HG03045 (cell line): ENCODE results near the gene GHRHR.

Source experiments
- ATAC-seq: cut with Tn5 transposase; IDR thresholded peaks from one replicate; pipeline ENCODE4 v1.9.1; 2021; ENCODE audit warnings: mild to moderate bottlenecking, moderate library complexity; ENCODE audit not compliant: unreplicated experiment

The GHRHR gene

DNA sequence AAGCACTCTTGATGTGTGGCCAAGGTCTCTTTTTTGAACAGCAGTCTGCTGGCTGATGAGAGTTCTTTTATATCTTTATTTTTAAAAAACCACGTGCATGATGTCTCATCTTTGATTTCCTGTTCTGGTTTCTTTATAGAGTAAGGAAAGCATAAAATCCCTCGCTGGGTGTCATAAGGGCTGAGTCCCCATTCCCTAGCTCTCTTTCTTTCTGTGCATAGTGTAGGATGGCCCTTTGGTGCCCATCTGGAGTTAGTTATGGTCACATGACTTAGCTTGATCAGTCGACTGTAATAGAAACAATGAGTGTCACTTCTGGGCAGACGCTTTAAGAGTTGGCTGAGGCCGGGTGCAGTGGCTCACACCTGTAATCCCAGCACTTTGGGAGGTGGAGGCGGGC lies 38.5 kb downstream of the GHRHR start:
- no peak for ATAC-seq

DNA sequence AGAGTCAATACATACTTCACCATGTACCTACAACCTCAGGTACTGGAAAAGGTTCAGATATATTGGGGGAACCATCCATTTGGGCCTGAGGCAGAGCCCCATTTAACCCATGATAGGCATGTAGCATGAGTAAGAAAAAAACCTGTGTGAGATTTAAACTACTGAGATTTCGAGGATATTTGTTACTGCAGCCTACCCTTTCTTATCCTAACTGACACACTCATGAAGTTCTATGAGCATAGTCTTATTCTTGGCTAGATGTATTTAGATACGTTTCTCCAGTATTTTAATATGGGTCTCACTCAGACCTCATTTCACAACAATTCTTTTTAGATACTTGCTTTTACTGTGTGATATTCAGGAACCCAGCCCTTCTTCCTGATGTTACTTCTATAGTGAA lies 39.3 kb downstream of the GHRHR start:
- no peak for ATAC-seq

DNA sequence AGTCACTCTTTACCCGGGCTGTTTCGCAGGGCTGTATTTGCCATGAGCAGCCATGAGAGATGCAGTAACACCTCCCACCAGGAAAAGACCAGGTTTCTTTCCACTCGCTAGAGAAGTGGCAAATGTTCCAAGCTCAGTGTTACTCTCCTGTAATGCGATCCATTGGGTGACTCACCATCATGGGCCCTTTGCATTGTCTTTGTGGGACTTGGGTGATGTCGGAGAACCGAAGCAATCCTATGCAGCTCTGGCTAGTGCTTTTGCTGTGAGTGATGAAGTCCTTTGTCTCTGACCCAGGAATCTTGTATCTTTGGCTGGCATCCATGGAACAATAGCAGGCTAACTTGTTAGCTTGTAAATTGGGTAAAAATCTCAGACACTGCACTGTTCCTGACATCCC lies 40.0 kb downstream of the GHRHR start:
- no peak for ATAC-seq

DNA sequence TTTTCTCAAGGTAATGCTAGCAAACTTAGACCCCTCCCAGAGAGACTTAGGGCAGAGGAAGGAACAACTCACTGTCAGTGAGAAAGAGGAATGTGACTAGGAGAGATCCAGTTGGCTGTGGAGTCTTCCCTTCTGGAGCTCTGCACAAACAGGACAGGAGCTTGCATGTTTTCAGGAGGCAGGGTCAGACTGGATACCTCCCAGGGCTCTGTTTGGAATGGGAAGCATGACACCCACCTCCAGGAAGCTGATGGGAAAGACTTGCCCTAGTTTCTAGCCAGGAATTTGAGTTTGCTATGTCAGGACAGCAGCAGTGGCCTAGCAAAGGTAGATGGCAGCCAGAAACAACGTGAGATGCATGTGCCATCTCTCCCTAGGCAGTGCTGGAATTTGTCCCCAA lies 40.6 kb downstream of the GHRHR start:
- no peak for ATAC-seq

DNA sequence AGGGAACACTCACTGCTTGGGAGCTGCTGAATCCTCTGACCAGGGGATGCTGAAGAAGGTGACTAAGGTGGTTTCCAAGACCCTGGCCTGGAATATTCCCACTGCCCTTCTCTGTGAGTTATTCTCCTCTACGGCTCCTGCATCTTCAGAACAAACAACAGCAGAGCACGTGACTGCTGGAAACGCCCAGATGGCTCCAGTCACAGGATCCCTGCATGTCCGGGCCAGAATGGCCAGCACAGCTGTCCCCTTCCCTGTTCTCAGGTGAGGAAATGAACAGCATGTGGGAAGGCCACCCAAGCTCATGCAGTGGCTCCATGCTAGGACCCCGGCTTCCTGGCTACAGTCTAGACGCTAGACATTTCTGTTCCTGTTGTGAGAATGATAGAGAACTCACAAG lies 43.1 kb downstream of the GHRHR start:
- ATAC-seq, result no peak

DNA sequence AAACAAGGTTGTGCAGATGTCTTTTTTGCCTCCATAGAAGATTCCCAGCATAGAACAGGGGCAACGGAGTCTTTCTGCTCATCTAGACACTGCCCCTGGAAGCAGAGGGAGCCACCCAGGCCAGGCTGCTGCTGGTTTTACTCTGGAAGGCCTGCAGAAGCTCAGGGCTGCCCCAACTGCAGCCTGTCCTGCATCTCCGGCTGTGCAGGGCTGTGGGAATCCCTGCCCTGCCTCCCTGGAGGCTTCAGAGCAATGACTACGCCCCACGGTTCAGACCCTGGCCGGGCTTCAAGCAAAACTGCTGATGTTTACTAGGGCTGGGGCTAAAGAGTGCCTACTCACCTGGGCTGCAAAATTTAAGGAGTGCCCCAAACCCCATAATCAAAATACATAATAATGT lies 43.9 kb downstream of the GHRHR start:
- no peak for ATAC-seq

DNA sequence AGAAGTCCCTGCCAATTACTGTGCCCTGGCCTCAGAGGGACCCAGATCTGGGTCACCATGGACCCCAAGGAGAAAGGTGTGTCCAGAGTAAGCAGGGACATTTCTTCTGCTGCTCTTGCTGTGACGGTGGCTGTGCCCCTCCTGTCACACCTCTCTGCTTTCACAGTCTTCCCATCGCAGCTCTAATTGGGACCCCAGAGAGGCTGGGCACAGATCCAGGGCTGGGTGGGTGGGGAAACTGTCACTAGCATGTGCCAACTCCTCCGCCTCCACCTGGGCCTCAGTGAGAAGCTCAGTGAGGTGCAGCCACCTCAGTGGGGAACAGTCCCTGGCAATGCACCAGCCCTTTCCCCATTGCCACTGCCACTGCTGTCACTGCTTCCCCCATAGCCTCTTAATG lies 51.1 kb downstream of the GHRHR start:
- ATAC-seq, result no peak

DNA sequence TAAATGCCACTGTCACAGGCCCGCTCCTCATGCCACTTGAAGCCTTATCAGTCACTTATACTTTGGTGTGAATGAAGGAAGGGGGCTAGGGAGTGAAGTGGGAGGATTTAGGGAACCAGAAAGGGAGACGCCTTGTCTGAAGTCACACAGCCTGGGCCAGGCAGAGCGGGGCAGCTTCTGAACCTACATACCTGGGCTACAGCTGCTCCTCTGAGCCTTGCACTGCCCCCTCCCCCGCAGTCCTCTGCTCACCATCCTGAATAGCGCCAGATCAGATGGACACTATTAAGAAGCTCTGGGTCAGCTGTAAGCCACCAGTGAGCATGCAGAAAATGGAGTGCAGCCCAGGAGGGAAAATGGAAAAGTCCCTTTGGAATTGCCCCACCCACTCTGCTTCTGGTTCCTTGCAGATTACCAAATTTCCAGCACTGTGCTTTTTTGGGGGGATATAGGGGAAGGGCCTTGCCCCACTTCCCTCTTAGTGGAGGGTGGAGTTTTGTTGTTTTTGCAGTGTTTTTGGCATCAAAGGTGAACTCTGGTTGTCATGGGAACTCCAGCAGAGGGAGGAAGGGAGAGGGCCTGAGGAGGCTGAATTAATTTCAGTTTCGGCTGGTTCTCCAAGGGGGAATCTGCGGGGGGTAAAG lies 53.4 kb downstream of the GHRHR start:
- no peak for ATAC-seq

DNA sequence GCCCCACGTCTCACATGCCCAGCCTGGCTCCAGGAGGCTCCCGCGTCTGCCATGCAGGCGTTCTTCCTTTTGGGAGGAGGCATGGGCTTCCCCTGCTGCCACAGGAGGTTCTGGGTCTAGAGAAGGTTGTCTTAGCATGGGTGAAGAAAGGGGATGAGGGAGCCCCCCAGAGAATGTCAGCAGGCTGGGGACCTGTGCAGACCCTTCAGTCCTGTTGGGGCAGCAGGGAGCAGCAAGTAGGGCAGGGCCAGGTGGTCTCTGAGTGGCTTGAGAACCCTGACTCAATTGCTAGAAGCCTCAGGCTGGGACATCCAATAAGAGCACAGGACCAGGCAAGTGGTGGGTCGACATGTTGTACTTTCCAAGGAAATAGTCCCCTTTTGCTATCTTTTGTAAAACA lies 54.0 kb downstream of the GHRHR start:
- ATAC-seq, result no peak

DNA sequence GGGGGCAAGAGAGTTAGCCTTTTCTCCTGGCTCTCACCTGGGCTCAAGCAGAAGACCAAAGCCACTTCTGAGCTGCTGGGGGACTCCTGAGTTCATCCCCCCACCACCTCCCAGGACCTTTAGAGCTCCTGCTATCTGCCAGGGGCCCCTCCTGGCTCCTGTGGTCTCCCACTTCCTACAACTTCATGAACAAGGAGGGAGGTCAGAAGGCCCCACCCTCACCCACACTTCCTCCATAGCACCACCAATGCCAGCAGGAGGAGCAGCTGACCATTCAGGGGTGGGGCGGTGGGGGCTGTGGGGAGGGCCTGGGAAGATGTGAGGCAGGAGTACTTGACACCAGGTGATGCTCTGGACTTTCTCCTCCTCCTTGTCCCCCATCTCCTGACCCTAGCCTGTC lies 55.8 kb downstream of the GHRHR start:
- ATAC-seq, result no peak

DNA sequence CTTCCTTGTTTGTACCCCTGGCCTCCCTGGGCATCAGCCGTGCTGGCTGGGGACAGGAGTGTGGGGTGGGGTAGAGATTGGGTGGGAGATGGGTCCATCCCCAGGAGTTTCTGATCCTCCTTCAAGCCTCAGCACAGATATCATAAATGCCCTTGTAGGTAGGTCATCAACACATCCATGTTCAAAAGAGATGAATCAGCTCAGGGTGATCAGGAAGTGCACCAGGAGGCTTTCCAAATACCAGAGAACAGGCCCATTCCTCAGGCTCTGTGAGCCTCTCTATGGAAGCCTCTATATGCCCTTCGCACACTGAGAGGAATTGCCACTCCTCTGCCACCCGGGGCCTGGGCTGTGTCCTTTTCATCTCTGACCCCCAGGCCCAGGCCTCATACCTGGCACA lies 56.4 kb downstream of the GHRHR start:
- no peak for ATAC-seq

DNA sequence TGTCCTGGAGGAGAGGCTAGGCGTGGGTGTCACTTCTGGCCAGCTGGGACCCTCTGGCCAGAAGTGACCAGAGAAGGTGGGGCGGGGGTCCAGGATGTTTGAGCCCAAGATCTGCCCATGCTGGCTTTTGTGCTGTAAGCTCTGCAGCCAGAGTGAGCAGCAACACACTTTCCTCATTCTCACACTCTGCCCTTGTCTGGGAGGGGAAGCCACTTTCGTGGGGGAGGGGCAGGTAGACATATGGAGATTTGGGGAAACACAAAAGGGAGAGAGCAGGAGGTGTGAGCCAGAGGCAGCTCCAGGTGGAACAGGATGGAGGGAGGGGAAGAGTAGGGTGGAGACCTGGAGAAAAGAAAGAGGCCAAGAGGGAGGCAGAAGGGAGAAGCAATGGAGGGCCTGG lies 56.9 kb downstream of the GHRHR start:
- ATAC-seq, result no peak

DNA sequence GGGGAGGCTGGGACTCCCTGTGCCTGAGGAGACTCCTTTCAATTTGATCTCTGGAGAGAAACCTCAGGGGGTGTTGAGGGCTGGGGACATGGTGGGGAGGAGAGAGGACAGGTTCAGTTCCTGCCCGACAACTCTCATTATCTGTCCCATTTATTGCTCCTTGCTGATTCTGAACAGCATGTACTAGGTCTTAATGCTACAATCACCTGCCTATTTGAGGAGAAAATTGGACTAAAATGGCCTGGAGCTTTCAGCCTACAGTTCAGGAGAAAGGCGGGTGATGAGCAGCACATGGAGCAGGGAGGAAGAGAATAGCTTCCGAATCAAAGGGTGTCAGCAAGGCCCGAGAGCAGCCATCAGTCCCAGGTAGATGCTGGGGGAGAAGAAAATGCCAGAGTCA lies 58.4 kb downstream of the GHRHR start:
- ATAC-seq, result no peak

DNA sequence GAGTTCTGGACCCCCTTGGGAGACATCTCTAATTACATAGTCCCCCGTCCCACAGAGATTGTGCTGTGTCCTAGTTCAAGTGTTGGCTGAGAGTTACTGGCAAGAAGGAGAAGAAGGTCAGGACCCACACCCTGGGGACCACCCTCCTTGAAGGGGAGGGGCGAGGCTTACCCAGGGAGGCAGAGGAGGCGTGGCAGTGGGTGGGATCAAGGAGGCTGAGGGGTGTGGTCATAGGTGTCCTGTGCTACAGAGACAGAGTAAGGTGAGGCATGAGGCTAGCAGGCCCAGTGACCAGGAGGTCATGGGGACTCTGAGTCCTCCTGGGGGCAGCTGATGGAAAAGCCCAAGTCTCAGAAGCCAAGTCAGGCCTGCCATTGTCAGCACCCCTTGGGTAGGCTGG lies 59.0 kb downstream of the GHRHR start:
- ATAC-seq, result no peak

DNA sequence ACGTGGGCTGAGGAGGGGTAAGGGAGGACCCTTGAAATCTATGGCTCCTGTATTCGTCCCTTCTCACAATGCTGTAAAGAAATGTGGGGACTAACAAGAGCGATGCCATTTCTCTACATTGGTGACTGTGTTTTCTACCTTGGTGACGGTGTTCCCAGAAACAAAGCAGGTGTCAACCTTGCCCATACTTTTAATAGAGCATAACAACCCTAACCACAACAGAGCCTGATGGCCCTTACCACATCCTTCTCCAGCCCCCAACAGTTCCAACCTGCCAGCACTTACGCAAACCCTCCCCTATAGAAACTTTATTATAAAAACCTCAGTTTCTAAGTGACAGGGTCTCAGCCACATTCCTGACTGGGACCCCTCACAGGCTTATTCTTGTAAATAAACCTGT lies 60.1 kb downstream of the GHRHR start:
- no peak for ATAC-seq

DNA sequence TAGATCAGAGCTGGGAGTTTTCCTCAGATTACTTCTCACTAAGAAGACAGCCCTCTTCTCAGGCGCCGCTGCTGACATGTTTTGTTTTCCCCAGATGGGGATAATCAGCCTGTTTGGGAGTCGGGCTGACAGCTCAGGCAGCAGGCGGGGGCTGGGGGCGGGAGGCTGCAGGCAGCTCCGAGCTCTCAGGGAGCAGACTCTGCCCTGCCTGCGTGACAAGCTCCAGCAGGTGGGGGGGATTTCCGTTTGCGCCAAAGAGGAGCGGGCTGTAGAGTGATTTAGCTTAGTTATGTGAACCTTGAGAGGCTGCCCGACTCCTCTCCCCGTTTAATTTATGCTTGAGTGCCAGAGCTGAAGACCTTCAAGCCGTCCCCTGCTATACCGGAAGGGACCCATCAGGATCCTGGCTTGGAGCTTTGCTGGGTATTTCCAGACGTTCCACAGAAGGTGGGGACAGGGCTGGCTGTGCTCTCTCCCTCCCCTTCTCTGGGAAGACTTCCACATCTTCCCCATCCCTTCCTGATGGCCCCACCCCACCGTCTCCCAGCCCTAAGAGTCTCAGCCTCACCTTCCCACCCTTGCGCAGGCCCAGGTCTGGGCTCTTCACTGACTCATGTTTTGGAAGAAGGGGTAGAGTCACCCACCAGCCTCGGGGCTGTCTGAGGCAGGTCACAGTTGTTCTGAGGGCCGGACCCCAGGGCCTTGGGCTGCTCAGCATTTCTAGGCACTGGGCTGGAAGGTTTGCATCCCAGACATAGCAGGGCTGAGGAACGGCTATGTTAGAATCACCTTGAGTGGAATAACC lies 63.6 kb downstream of the GHRHR start:
- no peak for ATAC-seq

DNA sequence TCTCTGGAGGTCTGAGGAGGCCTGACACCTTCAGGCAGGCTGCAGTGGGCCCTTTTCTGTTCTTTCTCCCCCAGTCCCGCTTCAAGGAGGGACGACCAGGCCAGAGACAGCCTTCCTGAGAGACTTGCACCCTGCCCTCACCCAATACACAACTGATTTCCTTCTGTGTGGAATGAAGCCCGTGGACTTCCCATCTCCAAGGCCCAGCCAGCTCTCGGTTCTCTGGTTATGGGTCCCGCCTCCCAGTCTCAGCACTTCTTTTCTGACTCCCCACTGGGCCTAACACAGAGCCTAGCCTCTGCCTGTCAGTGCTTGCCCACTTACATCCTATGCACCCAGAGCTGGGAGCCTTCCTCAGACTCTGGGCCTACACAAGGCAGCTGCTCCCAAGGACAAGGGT lies 64.3 kb downstream of the GHRHR start:
- no peak for ATAC-seq

DNA sequence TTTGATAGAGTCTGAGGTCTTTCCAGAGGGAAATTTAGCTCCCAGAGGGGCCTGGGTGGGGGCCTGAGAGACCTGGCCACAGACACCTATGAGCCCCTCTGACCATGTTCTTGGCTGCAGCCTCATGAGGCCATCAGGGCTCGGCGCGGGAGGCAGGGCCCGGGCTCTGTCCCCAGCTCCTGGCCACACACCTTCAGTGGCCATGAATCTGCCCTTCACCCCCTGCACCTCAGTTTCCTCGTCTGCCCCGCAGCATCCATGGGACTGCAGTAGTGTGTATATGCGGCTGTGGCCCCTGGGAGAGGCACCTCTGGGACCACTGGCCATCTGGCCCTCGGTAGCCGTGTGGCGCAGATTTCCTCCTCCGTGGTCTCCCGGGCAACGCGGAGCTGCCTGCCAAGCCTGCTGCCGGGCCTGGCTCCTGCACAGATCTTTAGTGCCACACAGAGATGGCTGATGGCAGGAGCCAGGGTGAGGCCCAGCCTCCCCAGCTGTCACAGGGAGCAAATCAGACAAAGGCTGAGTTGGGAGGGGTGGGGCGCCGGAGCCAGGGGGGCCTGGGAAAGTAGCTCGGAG lies 64.8 kb downstream of the GHRHR start:
- ATAC-seq, result no peak
